NCI-H1694 treated with DMSO at 0.1 percent for 48 hours (cell line): ENCODE measurements around the gene HMCES.

Experiments
- DNase-seq: peaks from one replicate; lab custom pipeline; 2025; lab: John Stamatoyannopoulos, UW

Gene HMCES

GRCh38 chr3:129304962-129305222 lies 26.2 kb downstream of the HMCES start:
- no peak for DNase-seq

DNA sequence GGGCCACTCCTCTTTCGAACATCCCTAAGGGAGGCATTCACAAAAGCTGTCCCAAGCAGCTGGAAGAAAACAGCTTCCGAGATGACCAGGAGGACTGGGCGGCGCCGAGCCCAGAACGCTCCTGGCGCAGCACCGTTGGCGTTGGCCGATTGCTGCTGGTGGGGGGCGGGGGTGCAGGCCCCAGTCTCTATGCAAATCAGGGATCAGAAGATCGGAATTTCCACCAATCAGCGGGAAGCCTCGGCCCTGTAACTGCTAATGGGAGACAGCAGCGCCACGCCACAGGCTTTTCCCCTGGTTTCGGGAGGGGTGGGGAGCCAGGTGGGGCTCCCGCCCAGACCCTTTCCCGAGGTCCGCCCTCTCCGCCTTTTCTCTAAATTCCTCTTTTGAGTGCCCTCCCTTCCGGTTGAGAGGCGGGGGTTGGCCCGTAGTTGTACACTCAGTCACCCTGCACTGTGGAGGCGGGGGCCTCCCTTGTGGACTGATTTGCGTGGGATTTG lies 27.0 kb downstream of the HMCES start:
- no peak for DNase-seq

DNA sequence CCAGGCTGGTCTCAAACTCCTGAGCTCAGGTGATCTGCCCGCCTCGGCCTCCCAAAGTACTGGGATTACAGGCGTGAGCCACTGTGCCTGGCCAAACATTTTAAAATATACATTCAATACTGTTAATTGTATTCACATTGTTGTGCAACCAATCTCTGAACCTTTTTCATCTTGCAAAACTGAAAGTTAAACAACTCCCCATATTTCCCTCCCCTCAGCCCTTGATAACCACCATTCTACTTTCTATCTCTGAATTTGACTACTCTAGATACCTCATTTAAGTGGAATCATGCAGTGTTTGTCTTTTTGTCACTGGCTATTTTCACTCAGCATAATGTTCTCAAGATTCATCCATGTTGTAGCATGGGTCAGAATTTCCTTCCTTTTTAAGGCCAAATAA lies 30.0 kb downstream of the HMCES start:
- DNase-seq: no peak

- no peak for DNase-seq
Measured at GRCh38 chr3:129310111-129311011, 31.7 kb downstream of the HMCES start.

DNA sequence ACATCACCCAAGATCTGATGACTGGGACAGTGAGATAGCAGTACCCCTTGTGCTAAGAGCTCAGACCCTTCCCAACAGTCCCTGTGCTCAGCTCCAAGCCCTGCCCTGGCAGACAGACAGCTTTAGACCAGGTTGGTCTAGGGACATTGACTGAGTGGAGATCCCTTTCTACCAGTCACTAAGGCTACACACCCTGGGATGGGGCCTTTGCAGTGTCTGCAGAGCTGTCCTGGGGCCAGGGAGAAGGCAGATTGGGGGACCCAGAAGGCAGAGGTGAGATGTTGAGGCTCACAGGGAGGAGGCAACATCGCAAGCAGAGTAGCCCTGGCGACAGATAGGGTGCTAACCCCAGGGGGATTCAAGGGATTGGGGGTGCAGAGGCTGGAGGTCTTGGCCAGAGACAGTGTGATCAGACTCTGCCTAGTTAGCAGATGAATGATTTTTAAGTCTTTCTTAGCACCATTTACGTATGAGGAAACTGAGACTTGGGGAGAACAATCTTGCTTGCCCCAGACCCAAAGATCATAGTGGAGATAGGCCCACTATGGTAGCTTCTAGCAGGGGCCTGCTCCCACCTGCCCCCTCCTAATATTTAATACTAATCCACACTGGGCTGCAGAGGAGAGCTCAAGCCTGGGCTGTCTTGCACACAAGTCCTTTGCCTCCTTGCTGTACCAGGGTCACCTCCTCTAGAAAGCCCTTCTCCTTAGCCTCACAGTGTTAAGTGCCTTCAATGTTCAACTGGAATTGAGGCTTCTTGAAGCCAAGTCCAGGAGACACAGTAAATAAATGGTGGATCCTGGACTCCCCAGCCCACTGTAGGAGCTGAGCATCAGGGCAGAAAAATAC lies 32.6 kb downstream of the HMCES start:
- DNase-seq: no peak

DNA sequence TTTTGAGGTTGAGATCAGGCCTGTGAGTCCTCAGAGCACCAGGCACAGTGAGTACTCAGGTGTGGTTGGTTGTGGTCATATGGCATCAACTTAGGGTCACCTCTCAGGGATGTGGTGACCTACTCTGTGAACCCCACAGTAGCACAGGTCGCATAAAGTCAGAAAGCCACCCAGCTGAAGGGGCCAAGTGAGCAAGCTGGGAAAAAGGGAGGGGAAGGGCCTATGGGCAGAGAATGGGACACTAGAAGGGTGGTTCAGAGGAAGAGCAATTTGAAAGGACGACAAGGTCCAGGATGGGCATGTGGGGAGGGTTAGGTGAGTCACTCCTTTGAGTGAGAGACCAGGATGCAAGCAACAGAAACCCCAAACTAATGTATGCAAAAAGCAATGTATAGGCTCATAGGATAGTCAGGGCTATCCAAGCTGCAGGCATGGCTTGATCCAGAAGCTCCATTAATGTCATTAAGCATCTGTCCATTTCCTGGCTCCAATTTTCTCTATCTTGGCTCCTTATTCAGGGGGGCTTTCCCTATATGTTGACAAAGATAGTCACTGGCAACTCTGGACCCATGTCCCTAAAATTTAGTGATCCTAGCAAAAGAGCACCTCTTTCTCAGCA lies 33.5 kb downstream of the HMCES start:
- DNase-seq: no peak

GRCh38 chr3:129312671-129313414 lies 34.2 kb downstream of the HMCES start:
- DNase-seq: no peak

GRCh38 chr3:129313415-129313664 lies 34.7 kb downstream of the HMCES start:
- DNase-seq: no peak

GRCh38 chr3:129313665-129314385 lies 35.2 kb downstream of the HMCES start:
- DNase-seq: no peak

- peak; percentile 68 for DNase-seq
Measured at GRCh38 chr3:129314386-129315222, 35.9 kb downstream of the HMCES start.

DNA sequence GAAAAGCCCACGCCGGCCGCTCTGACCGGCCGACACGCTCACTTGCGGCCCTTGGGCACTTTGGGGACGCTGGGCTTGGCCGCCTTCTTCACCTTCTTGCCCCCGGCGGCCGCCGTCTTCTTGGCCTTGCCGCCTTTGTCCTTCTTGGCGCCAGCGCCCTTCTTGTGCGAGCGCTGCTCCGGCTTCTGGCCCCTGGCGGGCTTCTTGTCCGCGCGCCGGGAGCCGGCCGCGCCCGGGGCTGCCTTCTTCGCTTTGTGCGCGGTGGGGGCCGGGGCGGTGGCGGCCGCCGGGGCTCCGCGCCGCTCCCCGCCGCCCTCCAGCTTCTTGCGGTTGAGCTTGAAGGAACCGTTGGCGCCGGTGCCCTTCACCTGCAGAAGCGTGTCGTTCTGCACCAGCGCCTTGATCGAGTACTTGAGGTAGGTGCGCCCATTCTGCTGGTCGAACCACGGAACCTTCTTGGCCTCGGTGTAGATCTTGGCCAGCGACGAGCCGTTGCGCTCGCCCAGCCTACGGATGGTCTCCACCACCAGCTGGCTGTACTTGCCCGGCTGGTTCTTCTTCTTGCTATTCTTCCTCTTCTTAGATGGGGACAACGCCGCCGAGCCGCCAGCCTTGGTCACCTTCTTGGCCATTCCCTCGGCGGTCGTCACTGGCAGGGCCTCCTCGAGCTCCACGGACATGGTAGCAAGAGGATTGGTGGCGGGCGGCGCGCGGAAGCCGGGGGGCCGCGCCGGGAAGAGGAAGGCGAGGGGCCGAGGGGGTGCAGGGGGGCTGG lies 36.7 kb downstream of the HMCES start:
- DNase-seq: no peak

GRCh38 chr3:129315998-129316247 lies 37.3 kb downstream of the HMCES start:
- no peak for DNase-seq

DNA sequence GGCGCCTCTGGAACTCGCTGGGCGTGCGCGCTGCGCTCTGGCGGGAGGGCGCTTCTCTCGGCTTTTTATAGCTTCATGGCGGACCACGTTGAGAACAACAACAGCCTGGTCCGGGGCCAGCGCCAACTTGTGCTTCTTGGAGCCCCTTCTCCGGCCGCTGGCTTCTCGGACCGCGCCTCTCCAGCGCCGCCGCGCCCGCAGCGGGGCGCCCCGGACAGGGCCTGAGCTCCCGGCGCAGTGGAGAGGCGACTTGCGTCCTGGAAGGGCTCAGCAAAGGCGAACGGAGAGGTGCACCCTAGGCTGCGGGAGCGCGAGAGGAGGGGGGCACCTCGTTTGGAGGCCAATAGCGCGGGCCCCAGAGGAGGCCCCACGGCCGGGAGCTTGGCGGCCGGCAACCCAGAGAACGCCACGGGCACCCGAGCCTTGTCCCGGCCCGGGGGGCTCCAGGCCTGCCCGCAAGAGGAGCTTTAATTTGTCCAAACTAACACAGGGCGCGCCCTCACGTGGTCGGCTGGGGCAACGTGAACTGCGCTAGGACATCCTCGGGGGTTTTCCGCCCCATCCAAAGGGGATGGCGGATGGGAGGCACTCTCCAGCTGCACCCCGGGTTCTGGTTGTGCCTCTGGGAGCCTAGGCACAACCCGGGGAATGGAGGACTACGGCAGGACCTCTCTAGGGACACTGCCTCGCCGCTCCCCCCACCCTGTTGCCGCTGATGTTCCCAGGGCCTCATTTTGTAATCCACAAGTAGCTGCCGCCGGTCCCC lies 37.8 kb downstream of the HMCES start:
- peak; percentile 66 for DNase-seq

DNA sequence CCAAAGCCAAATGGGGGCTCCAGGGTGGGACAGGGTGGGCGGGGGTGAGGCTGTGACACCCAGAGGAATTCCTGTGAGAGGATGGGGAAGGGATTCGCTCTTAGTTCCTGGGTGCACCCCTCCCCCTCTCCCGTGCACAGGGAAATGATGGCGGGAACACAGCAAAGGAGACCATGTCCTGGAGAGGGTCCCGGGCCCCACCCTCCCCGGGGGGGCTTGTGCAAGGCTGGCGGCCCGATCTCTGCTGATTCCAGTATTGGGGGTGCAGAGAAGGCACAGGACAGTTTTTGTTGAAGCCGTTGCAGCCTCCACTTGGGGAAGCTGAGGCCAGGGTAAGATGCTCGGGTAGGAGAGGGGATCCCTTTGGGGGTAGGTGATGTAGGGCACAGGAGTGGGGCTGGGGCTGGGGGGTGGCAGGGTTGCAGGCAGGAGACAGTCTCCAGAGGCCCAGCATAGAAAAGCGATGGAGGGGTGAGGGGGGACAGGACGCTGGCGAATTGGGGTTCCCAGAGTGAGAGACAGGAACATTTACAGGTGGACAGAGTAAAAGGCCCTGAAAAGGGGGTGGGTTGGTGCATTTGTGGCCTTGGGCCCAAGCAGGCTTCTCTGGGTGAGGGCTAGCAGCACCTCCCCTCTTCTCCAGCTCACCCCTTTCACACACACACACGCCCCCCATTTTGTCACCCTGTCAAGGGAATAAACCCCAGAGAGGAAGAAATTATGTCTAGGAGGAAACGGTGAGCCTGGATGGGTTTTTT lies 38.5 kb downstream of the HMCES start:
- no peak for DNase-seq

DNA sequence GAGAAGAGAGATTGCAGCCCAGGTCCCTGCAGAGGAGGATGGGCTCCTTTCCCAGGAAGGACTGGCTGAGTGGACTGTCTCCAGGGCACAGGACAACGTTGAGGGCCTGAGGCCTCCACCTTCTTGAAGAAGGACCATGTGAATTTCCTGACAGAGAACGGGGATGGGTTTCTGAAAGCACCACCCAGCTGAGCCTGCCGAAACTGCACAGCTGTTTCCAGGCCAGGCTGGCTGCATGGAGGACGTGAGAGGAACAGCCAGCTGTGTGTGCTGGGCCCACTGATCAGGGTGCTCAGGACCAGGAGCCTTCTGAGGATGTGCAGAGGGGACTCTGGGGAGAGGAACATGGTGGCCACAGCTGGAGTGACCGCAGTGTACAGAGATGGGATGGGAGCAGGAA lies 39.2 kb downstream of the HMCES start:
- DNase-seq: no peak

- DNase-seq: no peak
Measured at GRCh38 chr3:129318921-129319320, 40.3 kb downstream of the HMCES start.

DNA sequence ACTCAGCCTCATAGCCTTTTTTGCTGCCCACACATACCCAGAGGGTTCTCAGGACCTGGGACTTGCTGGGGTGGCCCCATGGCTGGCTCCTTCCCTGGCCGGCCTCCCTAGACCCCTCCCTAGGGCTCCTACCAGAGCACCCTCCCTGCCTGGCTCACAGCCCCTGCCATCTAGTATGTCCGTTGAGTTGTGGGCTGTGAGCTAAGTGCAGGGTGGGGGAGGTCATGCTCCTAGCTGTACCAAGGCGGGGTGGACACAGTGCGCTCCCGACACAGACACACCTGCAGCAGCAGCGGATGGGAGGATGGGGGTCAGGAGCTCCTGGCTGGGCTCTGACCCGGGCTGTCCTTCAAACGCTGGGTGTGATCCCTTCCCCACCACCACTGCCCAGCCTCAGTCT lies 41.6 kb downstream of the HMCES start:
- DNase-seq: no peak

DNA sequence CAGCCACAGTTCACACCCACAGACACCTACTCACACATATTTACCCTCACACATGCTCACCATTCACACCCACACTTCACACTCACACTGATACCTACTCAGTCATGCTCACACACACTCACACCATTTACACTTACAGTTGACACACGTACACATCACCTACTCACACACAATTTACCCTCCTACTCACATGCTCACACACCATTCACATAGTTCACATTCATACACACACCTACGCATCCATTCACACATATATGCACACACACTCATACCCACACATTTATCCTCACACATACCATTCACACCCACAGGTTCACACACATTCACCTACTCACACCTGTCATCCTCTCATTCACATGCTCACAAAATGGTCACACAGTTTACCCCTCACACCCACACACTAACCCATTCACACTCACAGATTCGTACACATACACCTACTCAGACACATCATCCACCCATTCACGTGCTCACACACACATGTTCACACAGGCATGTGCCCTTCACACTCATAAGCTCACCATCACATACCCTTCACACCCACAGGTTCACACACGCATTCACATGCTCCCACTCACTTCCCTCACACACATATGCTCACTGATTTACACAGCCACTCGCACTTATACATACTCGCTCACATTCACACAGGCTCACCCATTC lies 42.3 kb downstream of the HMCES start:
- DNase-seq: no peak
